ENCODE measurements around the gene WDR70. TPM values are rescaled to one million over a fixed set of nuclear protein-coding genes. Genes with fewer than 3 reads are reported as not detected.
A peak's percentile ranks its signal among the peaks of the same experiment; 100 is the strongest.
"Not testable (repeated sequence)": the region's sequence is repeated elsewhere in the genome, so short reads cannot be mapped to it uniquely, and the experiment has no call there.

Gene WDR70
- total RNA-seq, 1 donor from 2014 or later, result 34.5 TPM

DNA sequence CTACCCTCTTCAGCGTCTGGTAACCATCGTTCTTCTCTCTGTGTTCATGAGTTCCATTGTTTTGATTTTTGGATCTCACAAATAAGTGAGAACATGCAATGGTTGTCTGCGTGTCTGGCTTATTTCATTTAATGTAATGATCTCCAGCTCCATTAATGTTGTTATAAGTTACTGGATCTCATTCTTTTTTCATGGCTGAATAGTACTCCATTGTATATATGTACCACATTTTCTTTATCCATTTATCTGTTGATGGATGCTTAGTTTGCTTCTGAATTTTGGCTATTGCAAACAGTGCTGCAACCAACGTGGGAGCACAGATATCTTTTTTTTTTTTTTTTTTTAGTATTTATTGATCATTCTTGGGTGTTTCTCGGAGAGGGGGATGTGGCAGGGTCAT lies 139.2 kb downstream of the WDR70 start:
- DNase-seq, result not testable (repeated sequence)

DNA sequence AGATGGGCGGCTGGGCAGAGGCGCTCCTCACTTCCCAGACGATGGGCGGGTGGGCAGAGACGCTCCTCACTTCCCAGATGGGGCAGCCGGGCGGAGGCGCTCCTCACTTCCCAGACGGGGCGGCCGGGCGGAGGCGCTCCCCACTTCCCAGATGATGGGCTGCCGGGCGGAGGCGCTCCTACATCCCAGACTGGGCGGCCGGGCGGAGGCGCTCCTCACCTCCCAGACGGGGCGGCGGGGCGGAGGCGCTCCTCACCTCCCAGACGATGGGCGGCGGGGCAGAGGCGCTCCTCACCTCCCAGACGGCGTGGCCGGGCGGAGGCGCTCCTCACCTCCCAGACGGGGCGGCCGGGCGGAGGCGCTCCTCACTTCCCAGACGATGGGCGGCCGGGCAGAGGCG lies 140.2 kb downstream of the WDR70 start:
- no peak for DNase-seq

DNA sequence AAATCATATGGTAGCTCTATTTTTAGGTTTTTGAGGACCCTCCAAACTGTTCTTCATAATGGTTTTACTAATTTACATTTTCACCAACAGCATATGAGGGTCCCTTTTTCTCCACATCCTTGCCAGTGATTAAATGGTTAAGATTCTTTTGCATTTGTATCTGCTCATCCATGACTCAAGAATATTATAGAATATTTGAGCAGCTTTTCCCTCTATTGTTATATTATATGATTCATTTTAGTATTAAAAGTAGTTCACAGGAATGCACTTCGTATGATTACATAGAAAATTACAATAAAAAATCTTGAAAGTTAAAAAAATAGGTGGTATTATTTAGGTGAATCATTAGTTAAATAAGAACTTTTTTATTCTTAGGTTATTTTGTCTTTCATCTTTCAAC lies 140.7 kb downstream of the WDR70 start:
- DNase-seq, result no peak

DNA sequence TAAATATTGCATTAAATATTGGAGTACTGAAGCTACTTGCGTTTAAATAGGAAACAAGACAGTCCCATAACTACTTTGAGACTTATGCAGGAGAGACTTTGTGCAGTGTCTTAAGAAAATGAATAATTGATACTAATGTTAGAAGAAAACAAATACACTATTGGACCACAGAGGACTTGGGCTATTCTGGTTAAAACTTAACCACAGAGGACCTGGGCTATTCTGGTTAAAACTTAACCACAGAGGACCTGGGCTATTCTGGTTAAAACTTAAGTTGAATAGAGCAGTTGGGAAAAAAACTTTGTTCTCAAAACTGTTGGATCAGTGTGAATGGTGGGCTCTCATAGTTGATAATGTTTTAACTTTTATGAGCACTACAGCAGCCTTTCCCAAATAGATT lies 141.7 kb downstream of the WDR70 start:
- no peak for DNase-seq

DNA sequence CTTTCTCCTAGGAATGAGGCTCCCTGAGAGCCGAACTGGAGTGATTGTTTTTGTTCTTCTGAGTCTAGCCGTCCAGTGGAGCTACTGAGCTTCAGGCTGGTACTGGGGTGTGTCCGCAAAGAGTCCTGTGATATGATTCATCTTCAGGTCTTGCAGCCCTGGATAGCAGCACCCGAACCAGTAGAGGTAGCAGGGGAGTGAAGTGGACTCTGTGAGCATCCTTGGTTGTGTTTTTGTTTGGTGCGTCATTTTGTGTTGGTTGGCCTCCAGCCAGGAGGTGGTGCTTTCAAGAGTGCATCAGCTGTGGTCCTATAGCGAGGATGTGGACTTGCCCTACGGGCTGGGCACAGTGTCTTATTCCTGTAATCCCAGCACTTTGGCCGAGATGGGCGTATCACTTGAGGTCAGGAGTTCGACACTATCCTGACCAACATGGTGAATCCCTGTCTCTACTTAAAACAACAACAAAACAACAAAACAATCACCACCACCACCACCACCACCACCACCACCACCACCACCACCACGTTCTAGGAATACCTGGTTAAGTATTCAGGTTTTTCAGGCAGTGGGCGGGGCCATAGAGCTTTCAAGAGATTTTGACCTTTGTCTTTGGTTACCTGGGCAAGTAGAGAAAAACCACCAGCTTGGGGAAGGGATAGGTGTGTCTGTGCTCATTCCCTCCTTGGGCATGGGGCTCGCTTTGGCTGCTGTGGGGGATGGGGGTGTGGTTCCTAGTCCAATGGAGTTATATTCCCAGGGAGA lies 154.0 kb downstream of the WDR70 start:
- peak; percentile 61 for DNase-seq

DNA sequence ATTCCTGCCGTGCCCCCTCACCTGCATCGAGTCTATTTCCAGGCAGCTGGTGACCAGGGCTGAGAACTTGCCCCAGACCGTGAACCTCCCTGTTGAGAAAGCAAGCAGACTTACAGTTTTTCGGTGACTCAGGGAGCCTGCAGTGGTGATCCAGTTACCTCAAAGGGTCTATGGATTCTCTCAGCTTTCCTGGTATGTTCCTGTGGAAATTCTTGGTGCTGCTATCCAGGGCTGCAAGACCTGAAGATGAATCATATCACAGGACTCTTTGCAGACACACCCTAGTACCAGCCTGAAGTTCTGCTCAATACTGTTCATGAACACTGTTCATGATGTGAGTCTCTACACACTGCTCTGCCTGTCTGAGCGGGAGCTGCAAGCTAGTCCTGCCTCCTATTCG lies 154.7 kb downstream of the WDR70 start:
- no peak for DNase-seq

DNA sequence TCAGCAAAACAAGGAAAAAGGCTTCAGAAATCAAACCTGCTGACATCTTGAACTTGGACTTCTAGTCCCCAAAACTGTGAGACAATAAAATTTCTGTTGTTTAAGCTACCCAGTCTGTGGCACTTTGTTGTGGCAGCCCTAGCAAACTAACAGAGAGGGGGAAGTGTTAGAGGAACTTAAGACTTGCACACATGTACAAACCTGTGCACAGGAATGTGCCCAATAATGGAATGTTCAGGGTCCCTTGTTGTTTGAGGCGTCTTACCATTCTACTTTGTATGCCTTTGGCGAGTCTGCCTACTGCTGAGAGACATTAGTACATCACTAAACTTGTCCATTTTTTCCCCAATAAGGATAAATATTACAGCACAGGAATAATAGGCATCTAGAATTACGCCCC lies 160.3 kb downstream of the WDR70 start:
- no peak for DNase-seq

DNA sequence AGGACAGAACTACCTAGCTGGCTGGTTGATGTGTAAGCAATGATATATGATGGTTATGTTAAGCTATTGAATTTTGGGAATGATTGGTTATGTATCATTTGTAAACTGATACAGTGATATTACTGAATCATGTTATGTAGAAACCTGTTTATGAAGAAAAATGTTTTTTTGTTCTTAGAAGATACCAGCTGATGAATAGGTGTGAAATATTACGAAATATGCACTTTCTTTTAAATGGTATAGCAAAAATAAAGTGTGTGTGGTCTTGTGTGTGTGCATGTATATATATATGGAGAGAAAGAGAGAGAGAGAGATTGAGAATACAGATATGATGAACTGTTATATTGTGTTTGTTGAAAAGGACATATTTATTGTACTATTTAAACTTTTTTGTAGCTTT lies 164.1 kb downstream of the WDR70 start:
- DNase-seq, result no peak

DNA sequence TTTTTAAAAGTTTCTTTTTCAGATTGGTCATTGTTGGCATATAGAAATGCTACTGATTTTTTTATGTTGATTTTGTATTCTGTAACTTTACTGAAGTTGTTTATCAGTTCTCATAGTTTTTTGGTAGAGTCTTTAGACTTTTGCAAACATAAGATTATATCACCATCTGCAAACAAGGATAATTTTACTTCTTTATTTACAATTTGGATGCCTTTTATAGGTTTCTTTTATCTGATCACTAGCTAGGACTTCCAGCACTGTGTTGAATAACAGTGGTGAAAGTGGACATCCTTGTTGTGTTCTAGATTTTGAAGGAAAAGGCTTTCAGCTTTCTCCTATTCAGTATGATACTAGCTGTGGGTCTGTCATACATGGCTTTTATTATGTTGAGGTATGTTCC lies 170.3 kb downstream of the WDR70 start:
- DNase-seq, result no peak

DNA sequence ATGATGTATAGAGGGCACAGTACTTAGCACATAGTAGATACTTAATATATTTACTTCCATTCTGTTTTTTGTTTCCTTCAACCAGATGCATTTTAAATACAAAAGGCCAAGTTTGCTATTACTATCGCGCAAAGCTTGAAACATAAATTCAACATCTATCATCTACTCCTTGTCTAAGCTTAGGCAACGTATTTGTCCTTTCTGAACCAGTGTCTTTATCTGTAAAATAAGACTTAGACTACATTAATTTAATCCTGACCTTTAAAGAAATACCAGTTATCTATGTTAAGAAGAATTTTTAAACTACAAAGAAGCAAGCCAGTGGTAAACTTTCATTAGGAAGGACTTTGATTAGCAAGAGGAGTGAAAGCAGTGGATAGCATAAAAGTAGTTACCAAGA lies 173.0 kb downstream of the WDR70 start:
- DNase-seq, result no peak

DNA sequence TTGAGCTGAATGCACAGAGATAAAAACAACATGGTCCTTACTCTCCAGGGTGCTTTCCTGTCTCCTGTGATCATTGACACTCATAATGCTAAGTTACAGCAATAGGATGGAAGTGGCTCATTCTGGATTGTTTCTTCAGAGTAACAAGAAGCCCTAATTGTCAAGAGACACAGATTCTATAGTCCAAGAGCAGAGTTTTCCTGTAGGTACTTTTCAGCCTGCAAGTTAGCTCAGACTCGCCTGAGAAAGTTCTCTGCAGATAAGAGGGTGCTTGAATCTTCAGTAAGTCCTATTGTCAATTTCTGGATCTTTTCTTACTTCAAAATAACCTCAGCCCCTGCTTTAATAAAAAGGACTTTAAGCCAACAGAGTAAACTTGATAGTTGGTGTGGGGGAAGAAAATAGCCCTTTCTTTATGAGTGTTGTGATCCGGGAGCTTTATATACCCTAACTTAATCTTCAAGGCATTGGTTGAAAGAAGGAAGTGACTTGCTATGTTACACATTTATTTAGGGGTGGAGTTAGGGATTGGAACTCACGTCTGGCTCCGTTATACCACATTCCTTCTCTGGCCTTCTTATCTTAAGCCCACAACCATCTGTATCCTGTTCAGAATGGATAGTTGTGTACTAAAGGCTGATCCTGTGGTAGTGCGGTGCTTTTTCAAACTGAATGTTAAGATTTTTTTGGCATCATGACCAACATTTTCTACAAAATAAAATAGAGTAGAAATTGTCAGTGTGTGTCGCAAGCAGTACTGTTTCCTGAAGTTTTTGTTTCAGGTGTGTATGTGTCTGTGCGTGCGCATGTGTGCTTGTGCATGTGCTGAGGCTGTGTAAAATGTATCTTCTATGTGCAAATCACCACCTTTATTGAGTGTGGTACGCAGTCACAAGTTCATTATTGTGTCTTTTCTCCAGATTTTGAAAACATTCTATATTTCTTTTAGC lies 173.9 kb downstream of the WDR70 start:
- peak; percentile 99 for DNase-seq

DNA sequence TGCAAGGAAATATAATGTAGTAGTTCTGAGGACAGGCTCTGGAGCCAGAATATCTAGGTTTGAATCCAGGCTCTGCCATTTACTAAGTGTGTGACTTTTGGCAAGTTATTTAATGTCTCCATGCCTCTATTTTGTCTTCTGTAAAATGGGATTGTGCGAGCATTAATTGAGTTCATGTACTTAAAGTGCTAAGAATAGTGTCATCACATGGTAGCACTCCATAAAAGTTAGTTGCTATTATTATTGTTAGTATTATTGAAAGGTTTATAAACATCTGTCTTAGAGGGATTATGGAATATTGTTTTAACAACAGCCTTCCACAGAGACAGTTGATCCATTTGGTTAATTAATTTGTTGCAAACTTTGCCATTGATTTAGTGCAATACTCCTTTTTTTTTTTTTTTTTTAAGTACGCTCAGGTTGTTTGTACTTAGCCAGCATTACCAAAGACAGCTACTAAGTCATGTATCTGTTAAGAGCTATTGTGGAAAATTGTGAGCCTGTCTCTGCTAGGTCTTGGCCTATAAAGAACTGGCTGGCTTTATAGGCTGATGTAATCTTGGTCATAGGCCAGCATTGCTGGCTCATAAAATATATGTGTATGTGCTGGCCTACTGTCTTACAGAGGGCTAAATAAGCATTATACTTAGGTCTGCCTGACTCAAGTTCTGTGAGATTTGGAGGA lies 174.7 kb downstream of the WDR70 start:
- DNase-seq, result peak; percentile 72

DNA sequence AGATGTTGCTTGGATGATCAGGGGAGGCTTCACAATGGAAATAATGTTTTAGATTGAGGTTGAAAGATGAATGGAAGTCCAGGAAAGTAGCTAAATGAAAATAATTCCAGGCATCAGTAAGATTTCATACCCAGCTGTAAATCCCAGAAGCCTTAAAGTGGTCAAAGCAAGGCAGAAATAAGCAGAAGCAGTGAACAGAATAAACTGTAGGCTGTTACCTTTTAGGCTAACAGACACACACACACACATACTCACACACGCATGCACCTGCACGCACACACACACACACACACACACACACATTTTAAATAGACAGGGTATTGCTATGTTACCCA lies 175.3 kb downstream of the WDR70 start:
- no peak for DNase-seq

DNA sequence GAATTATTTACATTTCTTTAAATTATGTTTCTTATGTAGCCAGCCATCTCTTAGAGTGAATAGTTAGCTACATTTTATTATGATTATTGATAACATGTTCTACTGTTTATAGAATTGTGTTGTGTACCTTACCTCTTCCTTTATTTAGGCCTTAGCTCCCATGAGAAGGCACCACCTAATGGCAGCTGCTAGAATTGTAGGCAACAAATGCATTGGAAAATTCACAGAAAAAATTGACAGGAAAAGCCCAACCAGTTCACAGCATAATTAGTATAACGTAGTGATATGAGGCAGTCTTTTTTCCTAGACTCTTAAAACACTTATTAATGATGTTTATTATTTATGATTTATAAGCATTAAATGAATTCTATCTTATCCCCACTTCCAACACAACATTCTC lies 175.8 kb downstream of the WDR70 start:
- peak; percentile 56 for DNase-seq

DNA sequence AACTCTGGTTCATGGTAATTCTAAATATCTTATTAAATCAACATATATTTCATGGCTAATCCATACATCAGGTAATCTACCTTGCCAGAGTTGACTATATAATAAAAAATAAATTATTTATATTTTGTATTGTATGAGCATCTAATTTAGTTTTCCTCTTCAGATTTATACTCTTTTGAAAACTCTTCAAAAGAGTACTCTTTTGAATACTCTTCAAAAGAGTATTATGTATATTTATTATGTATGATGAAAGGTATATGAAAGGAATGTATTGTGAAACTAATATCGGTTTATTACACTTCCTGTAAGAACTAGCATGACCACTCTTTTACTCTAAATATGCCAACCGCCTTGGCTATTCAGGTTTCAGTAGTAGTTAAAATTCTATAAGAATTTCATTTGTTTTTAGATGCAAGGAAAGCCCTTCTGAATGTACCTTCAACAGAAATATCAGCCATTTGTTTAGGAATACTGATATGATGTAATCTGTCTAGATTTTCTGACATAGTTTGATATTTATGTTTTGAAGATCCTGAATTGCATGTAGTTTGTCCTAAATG lies 178.7 kb downstream of the WDR70 start:
- no peak for DNase-seq

DNA sequence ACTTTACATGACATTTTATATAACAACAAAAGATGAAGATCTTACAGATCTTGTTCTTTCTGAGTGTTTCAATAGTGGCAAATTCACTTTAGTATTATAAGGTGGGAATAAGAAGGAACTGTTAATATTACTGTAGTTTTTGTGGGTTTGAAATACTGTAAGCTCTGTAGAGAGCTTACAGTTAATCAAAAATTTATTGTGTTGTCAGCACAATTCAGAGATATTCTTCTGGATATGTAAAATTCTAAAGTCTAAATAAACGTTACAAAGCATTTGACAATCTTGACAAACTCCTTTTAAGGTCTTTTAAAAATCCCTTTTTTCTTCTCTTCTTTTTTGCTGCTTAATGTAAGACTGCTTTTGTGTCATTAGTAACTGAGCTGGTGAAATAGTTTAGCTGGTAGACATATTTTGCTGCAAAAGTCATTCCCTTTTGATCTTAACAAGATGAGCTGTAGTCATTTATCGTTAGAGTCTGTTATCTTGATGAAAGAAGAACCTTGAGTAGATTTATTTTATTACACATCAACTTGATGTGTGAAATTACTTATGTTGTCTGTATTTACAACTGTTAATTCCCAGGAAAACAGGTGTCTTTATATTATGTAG lies 186.0 kb downstream of the WDR70 start:
- no peak for DNase-seq

DNA sequence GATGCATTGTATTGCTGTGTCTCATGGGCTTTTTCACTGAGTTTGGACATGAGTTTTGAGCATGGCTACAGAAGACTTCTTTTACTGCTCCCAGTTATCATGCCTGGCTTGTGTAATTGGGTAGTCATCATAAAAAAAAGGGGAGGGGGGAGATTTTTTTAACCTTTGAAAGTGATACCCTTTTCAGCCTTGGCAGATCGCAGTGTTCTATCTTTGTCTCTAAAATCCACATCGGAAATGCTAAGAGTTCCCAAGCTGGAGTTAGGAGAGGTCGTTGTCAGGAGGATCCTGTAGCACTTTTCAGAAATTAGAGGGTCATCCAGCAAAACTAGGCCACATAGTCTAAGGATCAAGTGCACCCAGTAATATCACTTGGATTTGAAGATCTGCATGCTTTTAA lies 188.4 kb downstream of the WDR70 start:
- DNase-seq, result no peak

DNA sequence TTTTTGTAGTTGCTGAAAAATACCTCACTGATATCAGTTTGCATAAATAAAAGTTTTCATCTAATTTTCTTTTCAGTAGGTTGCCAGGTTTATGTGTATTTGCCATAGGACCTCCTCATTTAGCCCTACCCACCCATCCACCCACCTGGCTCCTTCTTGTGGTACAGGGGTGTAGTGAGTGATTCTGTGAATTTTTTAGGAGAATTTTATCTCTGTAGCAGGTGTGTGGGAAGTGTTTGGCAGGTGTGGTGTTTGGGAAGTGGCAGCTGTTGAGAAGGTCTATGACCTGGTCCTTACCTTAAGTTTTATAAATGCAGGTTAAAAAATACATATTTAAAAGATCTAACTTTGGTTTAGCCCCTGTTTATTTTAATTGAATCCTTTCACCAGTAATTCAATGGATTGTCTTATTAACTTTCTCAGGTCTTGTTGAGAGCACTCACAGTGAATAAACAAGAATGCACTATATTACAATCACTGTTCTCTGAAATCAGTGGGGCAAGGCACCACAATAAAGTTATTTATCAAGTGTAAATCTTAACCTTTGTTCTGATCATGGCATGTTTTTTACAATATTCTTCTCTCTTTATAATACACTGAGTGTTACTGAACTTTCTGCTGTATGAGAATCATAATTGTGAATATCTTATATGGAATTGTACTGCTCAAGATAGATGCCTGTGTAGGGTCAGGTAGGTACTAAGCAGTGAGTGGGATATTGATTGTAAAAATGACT lies 189.1 kb downstream of the WDR70 start:
- DNase-seq, result no peak

DNA sequence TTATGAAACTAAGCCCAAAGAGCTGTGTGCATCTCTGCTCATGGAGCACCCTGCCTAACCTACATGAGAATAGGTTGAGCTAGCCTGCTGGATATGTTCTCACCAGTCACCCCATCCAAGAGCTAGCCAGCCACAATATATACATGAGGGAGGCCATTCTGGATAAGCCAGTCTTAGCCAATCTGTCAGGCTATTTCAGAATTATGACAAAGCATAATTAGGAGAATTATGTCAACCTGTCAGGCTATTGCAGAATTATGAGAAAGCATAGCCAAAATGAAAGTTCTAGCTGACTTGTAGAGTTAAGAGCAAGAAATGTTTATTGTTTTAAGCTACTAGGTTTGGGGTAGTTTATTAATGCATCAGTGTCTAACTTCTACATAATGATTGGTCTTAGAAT lies 189.8 kb downstream of the WDR70 start:
- DNase-seq, result no peak

DNA sequence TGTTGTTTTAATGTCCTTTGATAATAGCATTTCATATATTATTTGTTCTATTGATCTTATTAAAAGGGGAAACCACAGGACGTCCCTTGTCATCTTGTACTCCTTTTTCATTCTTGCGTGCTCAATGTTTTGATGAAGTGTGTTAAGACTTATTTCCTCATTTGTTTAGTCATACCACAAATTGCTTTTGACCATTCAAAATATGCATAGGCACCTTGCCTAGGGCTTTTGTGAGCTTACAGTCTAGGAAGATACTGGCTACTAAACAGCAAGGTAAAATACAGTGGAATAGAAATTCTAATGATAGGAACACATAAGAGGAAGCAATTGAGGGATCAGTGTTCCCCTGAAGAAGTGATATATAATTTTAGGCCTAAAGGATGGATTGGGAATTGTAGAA lies 190.3 kb downstream of the WDR70 start:
- no peak for DNase-seq

DNA sequence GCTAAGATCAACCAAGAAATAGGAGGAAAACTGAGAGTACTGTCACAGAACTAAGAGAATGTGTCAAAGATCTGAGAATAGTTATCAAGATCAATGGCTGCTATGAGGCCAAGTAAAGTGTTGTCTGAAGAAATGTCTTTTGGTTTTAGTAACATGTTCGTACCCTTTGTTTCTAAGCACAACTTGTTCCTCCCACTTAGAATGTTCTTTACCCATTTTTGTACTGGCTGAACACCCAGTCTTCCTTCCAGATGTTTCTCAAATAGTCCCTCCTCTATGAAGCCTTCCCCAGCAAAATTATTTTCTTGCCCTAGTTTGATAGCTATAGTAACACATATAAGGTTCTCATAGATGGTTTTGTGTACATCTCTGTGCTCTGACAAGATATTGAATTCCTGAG lies 191.5 kb downstream of the WDR70 start:
- no peak for DNase-seq

DNA sequence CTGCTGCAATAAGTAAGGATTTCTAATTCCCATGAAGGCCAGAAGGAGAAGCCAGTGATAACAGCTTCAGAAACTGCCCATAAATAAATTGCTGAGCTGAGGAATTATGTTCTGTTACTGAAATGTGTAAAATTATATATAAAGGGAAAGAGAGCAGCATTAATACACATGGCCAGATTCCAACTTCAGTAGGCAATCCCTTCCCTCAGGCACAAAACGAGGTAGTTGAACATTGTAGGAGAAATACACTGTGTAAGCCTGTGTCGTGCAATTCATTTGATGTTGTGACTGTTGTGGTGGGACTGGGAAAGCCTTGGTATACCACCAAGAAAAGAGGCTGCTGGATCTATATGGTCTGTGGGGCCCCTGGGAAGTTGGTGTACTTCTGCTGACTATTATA lies 192.9 kb downstream of the WDR70 start:
- DNase-seq, result no peak
